HepG2 (cell line): ENCODE measurements around the gene IPMK. TPM values are rescaled to one million over a fixed set of nuclear protein-coding genes. Genes with fewer than 3 reads are reported as not detected.

ENCODE experiments used
- FOXA3 ChIP-seq: IDR thresholded peaks from 2 replicates; pipeline ENCODE4 v1.6.1; 2016; ENCODE audit warnings: missing genetic modification reagents, missing compliant biosample characterization
- GABPB1 ChIP-seq: IDR thresholded peaks from 2 replicates; pipeline ENCODE4 v1.6.1; 2016; ENCODE audit warnings: mild to moderate bottlenecking, missing genetic modification reagents, moderate library complexity, missing compliant biosample characterization
- GFI1 ChIP-seq: sonication (generic); formaldehyde crosslinking; IDR thresholded peaks from 2 replicates; pipeline ENCODE4 v1.5.0; 2020; ENCODE audit warnings: missing genetic modification reagents, mild to moderate bottlenecking, borderline replicate concordance
- GMEB2 ChIP-seq: IDR thresholded peaks from 2 replicates; pipeline ENCODE4 v1.6.1; 2016; ENCODE audit warnings: missing biosample characterization, missing genetic modification reagents, low read depth
- HDAC1 ChIP-seq: sonication (generic); formaldehyde crosslinking; IDR thresholded peaks from 2 replicates; pipeline ENCODE4 v1.5.1; 2020; ENCODE audit warnings: mild to moderate bottlenecking, missing genetic modification reagents
- IKZF5 ChIP-seq: IDR thresholded peaks from 2 replicates; pipeline ENCODE4 v1.6.1; 2018; ENCODE audit warnings: missing genetic modification reagents, mild to moderate bottlenecking, missing compliant biosample characterization
- KDM6A ChIP-seq: IDR thresholded peaks from 2 replicates; pipeline ENCODE4 v1.6.1; 2016; ENCODE audit warnings: low read depth
- MXI1 ChIP-seq: IDR thresholded peaks from 3 replicates; pipeline ENCODE4 v1.6.1; 2012; ENCODE audit warnings: low read depth, low read length, inconsistent platforms, borderline replicate concordance
- MYNN ChIP-seq: sonication (generic); formaldehyde crosslinking; IDR thresholded peaks from 2 replicates; pipeline ENCODE4 v1.4.0; 2020; ENCODE audit warnings: mild to moderate bottlenecking, low read depth, missing genetic modification reagents
- NFE2 ChIP-seq: sonication (generic); formaldehyde crosslinking; IDR thresholded peaks from 2 replicates; pipeline ENCODE4 v1.4.0; 2020; ENCODE audit warnings: missing genetic modification reagents
- PITX1 ChIP-seq: sonication (generic); formaldehyde crosslinking; IDR thresholded peaks from 2 replicates; pipeline ENCODE4 v1.5.1; 2020; ENCODE audit warnings: mild to moderate bottlenecking, missing genetic modification reagents
- SP5 ChIP-seq: IDR thresholded peaks from 2 replicates; pipeline ENCODE4 v1.6.1; 2016; ENCODE audit warnings: low read depth, borderline replicate concordance
- TEAD3 ChIP-seq: optimal IDR thresholded peaks from 2 replicates; pipeline ENCODE3; 2016; ENCODE audit warnings: borderline replicate concordance
- ZNF281 ChIP-seq: sonication (generic); formaldehyde crosslinking; IDR thresholded peaks from 2 replicates; pipeline ENCODE4 v1.4.0; 2020; ENCODE audit warnings: missing genetic modification reagents, borderline replicate concordance
- ZNF292 ChIP-seq: sonication (generic); formaldehyde crosslinking; IDR thresholded peaks from 2 replicates; pipeline ENCODE4 v1.8.1; 2022; ENCODE audit warnings: mild to moderate bottlenecking, low read depth, missing genetic modification reagents, borderline replicate concordance
- ZNF451 ChIP-seq: sonication (generic); formaldehyde crosslinking; IDR thresholded peaks from 2 replicates; pipeline ENCODE4 v1.5.0; 2020; ENCODE audit warnings: mild to moderate bottlenecking, missing genetic modification reagents
- ZNF713 ChIP-seq: sonication (generic); formaldehyde crosslinking; IDR thresholded peaks from 2 replicates; pipeline ENCODE4 v1.4.0; 2020; ENCODE audit warnings: mild to moderate bottlenecking, missing genetic modification reagents
- polyA plus RNA-seq, 8 experiments: library from polyadenylated mRNA; depleted of rRNA in 3 of 8; stranded (reverse) in 7 of 8; unstranded in 1 of 8; fragments of >200 nt; fragmentation: Illumina TruSeq in 4 of 8; extraction: Trizol in 4 of 8; gene quantifications; 2 replicates each; pipeline versions ENCODE4 v1.2.1 to v1.2.3, GENCODE V29; 2011 to 2016; ENCODE audit warnings: low read depth in 4 of 8, missing spikeins in 1 of 8, mixed read lengths in 1 of 8; ENCODE audit not compliant: insufficient read depth in 1 of 8
- total RNA-seq, 5 experiments: library from RNA; depleted of rRNA; stranded (reverse); fragments of >200 nt; fragmentation: Illumina TruSeq; extraction: Trizol; gene quantifications; 2 replicates each; pipeline ENCODE4 v1.2.3, GENCODE V29; 2016; ENCODE audit warnings: low read depth in 1 of 5
- TF ChIP-seq, protein P1 (sequence below): sonication (generic); formaldehyde crosslinking; IDR thresholded peaks from 2 replicates; pipeline ENCODE4 v1.4.0; 2020; ENCODE audit warnings: missing genetic modification reagents, borderline replicate concordance
- TF ChIP-seq, protein P2 (sequence below): sonication (generic); formaldehyde crosslinking; IDR thresholded peaks from 2 replicates; pipeline ENCODE4 v1.5.0; 2020; ENCODE audit warnings: missing genetic modification reagents
- TF ChIP-seq, protein P3 (sequence below): sonication (generic); formaldehyde crosslinking; IDR thresholded peaks from 2 replicates; pipeline ENCODE4 v1.8.0; 2022; ENCODE audit warnings: missing genetic modification reagents, mild to moderate bottlenecking, inconsistent platforms, borderline replicate concordance

Gene IPMK
- total and polyA plus RNA-seq, 2 of the 13 experiments (the other 11 are each of a cell fraction or from before 2014, with no cell fraction given), result 2.7 to 3.9 TPM

DNA sequence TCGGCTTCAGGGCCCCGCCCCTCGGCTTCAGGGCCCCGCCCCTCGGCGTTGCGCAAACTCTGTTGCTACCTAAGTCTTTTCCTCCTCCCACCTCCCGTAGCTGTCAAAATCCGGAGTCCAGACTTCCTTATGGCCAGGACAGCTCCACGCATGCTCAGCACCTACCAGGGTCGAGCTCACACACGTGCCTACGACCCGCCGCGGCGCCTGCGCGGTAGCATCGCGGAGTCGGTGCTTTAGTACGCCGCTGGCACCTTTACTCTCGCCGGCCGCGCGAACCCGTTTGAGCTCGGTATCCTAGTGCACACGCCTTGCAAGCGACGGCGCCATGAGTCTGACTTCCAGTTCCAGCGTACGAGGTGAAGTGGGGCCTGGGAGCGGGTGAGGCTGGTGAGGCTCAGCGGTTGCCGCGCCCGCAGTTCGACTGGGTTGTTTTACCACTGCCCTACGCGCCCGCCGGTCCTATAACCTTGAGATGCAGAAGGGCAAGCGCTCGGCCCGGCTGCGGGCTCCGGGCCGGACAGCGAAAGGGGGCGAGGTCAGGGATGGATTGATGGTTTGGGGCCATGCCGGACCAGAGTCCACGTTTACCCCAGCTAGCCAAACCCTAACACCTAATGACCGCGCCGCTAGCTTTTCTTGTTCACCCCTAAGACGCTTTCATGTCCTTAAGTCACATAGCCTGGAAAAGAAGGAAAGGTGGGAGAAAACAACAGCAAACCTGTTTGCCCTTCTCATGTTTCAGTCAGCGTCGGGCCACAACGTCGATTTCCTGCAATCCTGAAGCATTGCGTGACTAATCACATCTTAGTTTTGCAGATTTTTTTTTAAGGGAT lies 1.5 kb upstream of the IPMK start, which contains the start of gene CISD1 (continued):
- TF ChIP-seq, protein P1, sequence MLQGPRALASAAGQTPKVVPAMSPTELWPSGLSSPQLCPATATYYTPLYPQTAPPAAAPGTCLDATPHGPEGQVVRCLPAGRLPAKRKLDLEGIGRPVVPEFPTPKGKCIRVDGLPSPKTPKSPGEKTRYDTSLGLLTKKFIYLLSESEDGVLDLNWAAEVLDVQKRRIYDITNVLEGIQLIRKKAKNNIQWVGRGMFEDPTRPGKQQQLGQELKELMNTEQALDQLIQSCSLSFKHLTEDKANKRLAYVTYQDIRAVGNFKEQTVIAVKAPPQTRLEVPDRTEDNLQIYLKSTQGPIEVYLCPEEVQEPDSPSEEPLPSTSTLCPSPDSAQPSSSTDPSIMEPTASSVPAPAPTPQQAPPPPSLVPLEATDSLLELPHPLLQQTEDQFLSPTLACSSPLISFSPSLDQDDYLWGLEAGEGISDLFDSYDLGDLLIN (CRISPR knock-in tag), result peak; percentile 72; the same call in 1 of the 2 replicates
- TF ChIP-seq SP5, result peak; percentile 55; the same call in 1 of the 2 replicates
- TF ChIP-seq TEAD3, result peak; percentile 65
- peak; percentile 92 for TF ChIP-seq HDAC1 (CRISPR knock-in tag)
- TF ChIP-seq ZNF713 (CRISPR knock-in tag), result no peak
- peak; percentile 91; the same call in 2 of the 3 replicates for TF ChIP-seq MXI1
- TF ChIP-seq GABPB1 (CRISPR knock-in tag), result peak; percentile 83
- TF ChIP-seq IKZF5 (CRISPR knock-in tag), result peak; percentile 87
- TF ChIP-seq MYNN (CRISPR knock-in tag), result no peak; the same call in 1 of the 2 replicates
- TF ChIP-seq ZNF281 (CRISPR knock-in tag), result peak; percentile 63
- TF ChIP-seq, protein P2, sequence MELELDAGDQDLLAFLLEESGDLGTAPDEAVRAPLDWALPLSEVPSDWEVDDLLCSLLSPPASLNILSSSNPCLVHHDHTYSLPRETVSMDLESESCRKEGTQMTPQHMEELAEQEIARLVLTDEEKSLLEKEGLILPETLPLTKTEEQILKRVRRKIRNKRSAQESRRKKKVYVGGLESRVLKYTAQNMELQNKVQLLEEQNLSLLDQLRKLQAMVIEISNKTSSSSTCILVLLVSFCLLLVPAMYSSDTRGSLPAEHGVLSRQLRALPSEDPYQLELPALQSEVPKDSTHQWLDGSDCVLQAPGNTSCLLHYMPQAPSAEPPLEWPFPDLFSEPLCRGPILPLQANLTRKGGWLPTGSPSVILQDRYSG (CRISPR knock-in tag), result peak; percentile 97
- TF ChIP-seq, protein P3, sequence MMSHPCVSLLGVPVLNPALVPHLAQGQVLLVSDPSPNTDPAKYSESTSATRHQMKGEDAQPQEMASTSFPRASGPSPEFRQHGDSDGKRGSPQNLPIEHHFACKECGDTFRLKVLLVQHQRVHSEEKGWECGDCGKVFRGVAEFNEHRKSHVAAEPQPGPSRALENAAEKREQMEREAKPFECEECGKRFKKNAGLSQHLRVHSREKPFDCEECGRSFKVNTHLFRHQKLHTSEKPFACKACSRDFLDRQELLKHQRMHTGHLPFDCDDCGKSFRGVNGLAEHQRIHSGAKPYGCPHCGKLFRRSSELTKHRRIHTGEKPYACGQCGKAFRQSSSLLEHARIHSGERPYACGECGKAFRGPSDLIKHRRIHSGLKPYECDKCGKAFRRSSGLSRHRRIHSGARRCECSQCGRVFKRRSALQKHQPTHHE, result peak; percentile 99
- TF ChIP-seq KDM6A, result no peak
- peak; percentile 62; the same call in 1 of the 2 replicates for TF ChIP-seq FOXA3 (CRISPR knock-in tag)
- TF ChIP-seq NFE2, result no peak; the same call in 1 of the 2 replicates
- TF ChIP-seq GFI1 (CRISPR knock-in tag), result peak; percentile 20; the same call in 1 of the 2 replicates
- peak; percentile 87 for TF ChIP-seq PITX1 (CRISPR knock-in tag)
- TF ChIP-seq ZNF451, result peak; percentile 92; the same call in 1 of the 2 replicates
- TF ChIP-seq ZNF292 (CRISPR knock-in tag), result peak; percentile 62; the same call in 1 of the 2 replicates
- no peak; the same call in 1 of the 2 replicates for TF ChIP-seq GMEB2
